Measurements from ENCODE around the gene DST.
"Not testable (repeated sequence)": the region's sequence is repeated elsewhere in the genome, so short reads cannot be mapped to it uniquely, and the experiment has no call there.

The DST gene

DNA sequence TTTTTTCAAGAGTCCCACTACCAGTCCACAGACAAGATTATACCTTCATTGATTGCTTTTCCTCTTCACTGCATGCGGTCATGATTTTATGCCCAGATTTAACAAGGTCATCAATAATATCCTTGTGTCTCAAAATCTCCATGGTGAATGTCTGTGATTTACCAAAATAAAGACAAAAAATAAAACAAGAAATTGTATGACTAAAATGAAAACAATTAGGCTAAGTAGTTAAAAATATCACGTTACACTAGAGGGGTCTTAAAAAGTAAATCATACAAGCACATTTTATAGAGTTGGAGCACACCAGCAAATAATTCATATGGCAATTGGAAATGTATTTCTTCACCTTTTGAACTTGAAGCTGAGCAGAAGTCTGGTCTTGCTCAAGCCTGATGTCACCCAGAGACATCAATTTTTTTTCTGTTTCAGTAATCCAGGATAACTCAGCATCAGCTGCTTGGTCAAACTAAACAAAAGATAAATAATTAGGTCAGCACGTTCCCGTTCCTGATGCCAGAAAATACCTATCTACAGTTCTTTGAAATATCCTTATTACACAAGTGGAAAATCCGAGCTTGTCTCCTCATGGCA, 125.4 kb downstream of the DST start:
- no peak for DNase-seq (ENCODE audit: low read depth in 2 of 2)

DNA sequence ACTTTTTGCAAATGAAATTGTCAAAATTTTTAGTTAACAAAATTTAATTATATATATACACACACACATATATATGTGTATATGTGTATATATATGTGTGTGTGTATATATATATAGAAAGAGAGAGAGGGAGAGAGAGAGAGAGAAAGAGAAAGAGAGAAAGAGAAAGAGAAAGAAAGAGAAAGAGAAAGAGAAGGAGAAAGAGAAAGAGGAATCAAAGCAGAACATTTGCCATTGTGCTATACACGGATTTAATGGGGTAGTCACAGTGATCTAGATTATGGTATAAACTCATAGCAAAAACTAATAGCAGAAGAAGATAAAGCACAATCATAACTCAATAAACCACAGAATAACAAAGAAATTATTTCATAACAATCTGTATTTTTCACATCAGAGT, 126.7 kb downstream of the DST start:
- DNase-seq (ENCODE audit: low read depth in 2 of 2), result no peak

DNA sequence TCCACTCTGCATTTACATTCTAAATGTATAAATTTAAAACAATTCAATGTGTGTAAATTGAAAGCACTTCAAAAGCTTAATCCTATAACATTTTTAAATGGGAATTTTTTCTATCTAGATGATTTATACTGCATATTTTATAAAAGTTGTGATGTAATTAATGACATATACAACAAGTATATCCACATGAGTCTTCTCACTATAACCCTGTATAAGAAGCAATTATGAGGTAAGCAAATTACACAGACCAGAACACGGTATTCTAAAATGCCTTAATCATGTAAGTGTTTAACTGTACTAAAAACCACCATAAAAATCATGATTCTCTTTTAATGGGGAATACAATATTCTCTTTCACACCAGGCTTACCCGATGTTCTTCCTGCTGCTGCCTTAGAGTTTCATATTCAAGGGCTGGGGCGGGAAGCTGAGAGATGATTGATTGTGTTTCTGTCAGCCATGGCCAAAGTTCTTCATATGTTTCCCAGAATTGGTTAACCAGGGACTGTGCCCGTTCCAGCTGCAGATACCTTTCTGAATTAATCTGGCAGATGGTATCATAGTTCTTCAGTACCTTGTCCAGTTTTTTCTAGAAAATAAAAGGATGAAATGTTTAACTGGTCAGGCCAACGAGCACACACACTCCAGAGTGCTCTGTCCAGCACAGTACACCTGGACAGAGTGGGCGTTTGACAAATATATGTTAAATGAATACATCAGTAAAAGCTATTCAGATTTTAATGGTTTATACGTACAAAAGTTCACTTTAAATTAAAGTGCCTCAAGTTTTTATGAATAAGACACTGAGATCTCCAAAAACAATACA, 127.4 kb downstream of the DST start:
- no peak for DNase-seq (ENCODE audit: low read depth in 2 of 2)

DNA sequence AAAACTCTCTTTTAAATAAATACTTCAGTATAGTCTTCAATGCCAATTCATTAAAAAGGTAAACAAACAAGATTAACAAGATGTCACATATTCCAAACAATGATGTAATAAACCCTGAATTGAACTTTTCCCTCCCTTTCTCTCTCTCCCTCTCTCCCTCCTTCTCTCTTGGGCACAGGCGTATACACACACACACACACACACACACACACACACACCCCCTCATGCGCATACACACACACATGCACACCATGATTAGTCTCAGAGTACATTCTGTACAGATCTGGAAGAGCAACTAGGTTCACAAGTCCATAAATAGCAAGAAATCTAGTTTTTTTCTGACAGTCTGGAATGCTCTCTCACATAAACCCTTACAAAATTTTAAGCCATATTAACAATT, 128.3 kb downstream of the DST start:
- no peak for DNase-seq (ENCODE audit: low read depth in 2 of 2)

DNA sequence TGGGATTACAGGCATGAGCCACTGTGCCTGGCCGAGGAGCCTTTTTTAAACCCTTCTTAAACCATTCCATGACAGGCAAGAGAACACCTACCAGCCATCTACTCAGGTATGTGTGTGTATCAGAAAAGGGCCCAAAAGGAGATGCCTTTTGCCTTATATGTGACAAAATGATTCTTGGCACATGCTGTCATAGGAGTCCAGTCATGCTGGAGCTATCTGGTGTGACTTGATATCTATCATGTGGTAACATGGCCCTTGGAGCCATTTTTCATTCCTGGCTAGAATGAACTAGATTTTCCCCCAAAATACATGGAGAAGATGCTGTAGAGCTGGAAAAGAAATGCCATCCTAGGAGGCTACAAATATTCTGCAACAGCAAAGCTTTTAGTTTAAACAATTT, 129.1 kb downstream of the DST start:
- no peak for DNase-seq (ENCODE audit: low read depth in 2 of 2)

DNA sequence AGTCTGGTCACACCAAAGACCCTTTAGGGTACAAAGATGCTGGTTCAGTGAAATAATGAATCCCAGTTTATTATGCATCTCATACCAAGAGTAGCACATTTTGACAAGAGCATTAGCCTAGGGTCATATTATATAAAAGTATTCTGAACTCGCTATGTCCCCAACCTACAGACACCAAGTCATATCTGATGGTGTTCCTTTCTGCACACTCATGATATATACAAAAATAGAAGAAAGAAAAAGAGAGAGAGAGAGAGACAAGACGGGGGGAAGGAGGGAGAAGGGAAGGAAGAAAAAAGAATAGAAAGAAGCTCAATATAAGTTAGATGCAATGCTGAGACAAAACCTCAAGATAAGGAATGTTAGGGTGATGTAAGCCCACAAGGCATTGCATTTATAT, 131.1 kb downstream of the DST start:
- no peak for DNase-seq (ENCODE audit: low read depth in 2 of 2)

GRCh38 chr6:56510984-56511531, 131.6 kb downstream of the DST start:
- DNase-seq (ENCODE audit: low read depth in 2 of 2), result no peak

GRCh38 chr6:56509031-56509430, 133.7 kb downstream of the DST start:
- DNase-seq (ENCODE audit: low read depth in 2 of 2), result no peak

DNA sequence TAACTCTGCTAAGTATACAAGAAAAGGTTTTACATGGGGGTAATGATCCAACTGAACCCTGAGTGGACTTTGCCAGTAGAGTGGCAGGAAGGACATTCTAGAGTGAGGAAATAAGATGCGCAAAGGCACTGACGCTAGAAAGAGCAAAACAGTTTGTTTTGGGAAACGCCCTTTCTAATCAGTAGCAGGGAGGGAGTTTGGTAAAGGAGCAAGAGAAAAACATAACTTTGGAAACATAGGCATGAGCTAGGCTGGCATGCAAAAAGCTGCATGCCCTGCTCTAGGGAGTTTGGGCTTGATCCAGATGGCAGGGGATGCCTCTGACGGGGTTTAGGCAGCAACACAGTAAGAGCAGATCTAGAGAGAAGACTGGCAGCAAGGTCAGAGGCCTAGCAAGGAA, 135.2 kb downstream of the DST start:
- no peak for DNase-seq (ENCODE audit: low read depth in 2 of 2)

DNA sequence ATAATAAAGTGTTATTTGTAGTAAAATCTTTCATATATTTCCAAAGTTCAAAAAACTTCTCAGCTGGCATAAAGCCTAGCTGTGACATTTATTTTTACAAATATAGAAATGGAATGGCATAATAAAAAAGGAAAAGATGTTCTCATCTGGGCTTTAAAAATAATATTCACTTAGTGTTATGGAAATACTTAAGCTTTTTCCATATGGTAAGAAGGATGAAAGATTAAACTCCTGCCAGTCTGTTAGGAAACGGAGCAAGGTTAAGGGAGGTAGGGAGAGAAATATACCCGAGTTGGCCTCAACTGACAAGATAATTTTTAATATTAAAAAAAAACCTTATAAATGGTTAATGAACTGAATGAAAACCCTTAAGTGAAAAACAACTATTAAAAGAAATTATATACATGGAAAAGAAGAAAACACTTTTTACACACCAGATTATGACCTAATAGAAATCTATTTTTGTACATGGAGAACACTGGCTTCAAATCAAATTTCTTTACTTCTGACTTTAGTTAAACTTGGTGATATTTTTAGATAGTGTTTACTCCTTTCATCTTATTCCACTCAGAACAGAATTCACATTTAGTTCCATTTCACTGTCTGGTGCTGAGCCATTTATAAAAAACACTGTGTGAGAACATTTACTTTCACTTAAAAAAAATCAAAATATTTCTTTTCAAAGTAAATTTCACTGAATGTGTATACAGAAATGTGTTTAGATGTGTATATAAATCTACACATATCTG, 137.0 kb downstream of the DST start:
- DNase-seq (ENCODE audit: low read depth in 2 of 2), result no peak

GRCh38 chr6:56501993-56502392, 140.7 kb downstream of the DST start:
- no peak for DNase-seq (ENCODE audit: low read depth in 2 of 2)

GRCh38 chr6:56499095-56499494, 143.6 kb downstream of the DST start:
- DNase-seq (ENCODE audit: low read depth in 2 of 2), result no peak

DNA sequence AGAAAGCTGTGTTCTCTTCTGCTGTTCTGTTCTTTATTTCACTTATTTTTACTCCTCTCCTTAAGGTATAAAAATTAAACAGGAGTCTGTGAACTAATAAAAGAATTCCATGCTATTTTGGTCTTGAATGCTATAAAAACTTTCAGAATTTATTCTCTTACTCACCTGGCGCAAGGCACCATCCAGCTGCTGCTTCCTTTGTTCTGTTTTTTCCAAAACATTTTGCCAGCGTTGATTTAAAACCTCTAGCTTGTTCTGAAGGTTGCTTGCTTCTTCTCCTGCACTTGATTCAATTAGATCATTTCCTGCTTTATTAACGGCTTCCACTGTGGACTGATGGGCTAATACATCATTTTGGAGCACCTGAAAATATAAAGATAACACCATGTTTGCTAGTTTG, 145.0 kb downstream of the DST start:
- DNase-seq (ENCODE audit: low read depth in 2 of 2), result no peak

DNA sequence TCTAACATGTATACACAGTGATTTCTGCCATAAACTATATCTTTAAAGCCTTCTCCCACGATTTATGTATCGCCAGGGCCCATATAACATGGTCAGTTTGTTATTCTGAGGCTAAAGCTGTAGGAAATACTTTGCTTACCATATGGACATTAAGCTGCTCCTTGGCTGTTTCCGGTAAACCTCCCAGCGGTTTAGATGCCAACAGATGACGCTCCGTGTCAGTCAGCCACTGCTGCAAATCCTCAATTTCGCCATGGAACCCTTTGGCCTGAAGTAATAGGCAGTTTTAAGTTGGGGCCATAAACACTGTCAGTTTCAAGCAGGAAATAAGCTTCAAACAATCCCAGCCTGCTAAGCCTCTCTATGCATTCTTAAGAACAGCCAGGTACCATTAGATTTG, 145.4 kb downstream of the DST start:
- no peak for DNase-seq (ENCODE audit: low read depth in 2 of 2)

- DNase-seq (ENCODE audit: low read depth in 2 of 2), result not testable (repeated sequence)
These were observed 146.0 kb downstream of the DST start for GRCh38 chr6:56496650-56497049.

GRCh38 chr6:56495654-56496053, 147.0 kb downstream of the DST start:
- DNase-seq (ENCODE audit: low read depth in 2 of 2), result no peak

DNA sequence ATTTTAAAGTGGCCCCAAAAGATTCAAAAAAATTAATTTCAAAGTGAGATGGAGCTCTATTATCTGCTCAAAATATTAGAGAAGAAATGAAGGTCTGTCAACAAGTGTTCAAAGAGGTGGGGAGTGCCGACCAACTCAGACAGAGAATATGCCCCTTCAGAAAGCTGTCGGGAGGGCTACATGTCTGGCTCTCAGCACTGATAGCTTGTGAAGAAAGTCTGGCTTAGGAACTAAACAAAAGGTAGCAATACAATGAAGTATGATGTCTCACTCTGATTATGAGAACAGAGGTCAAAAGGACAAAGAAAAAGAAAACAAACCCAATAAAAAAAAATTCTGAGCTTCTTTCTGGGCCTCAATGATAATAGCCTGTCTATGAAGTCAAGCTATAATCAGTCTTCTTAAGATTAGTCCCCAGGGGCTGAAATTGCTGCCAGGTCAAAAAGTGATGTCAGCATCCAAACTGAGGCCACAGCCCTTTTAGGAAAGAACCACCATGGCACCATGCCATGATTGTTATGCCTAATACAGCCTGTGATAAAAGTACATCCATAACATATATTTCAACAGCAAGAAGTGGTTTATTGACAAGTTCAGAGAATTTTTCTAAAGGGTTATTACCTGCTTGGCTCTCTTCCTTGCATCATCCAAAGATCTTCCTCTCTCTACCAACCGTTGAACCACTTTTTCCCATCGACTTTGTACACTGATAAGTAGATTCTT, 150.9 kb downstream of the DST start:
- DNase-seq (ENCODE audit: low read depth in 2 of 2), result no peak

- no peak for DNase-seq (ENCODE audit: low read depth in 2 of 2)
These were observed 151.7 kb downstream of the DST start for GRCh38 chr6:56490993-56491392.

- DNase-seq (ENCODE audit: low read depth in 2 of 2), result no peak
These were observed 153.1 kb downstream of the DST start for GRCh38 chr6:56489559-56489958.

DNA sequence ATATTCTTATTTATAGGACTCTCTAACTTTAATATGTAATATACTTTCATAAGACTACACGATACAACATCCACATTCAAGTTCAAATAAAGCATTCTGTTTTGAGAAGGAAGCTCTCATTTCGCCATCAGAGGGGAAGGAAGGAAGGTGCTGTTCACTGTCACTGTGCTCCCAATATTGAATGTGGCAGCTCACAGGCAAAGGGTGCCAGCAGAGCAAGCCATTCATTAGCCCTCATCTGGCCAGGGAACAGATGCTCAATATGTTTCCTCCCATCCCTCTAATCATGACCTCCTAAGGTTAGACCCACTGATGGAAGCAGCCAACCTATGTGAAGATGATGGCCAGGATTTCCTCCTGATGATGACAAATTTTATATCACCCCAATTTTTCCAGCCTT, 154.4 kb downstream of the DST start:
- DNase-seq (ENCODE audit: low read depth in 2 of 2), result no peak

GRCh38 chr6:56486681-56487080, 156.0 kb downstream of the DST start:
- DNase-seq (ENCODE audit: low read depth in 2 of 2), result no peak

DNA sequence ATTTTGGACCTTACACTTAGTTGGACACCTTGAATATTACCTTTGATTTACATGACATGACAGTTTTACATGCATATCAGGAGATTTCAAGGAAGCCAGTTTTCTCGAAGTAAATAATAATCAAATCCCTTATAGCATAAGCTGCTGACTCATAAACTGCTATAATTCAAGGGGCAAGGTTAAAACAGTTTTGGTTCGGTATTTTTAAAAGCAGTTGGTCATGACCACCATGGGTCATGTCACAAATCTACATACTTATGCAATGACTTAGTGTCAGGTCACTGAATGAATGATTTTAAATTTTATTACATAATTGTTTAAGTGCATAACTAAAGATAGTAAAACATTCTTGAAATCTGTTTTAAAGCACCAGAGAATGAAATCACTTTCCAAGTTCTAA, 158.0 kb downstream of the DST start:
- no peak for DNase-seq (ENCODE audit: low read depth in 2 of 2)
